WTC11 (cell line): ENCODE measurements around the gene CMBL. TPM values are rescaled to one million over a fixed set of nuclear protein-coding genes. Genes with fewer than 3 reads are reported as not detected.

ENCODE experiments used
- ATAC-seq: fragments of 200-7000 bp; cut with Tn5 transposase; 2 replicates; pipeline ENCODE4 v1.10.0; 2021; ENCODE audit warnings: mild to moderate bottlenecking, moderate library complexity
- CTCF ChIA-PET: fragments of 300-600 bp; sonication (Branson Sonifier 250); formaldehyde crosslinking; loops from one replicate; lab custom pipeline; 2021; ENCODE audit warnings: antibody characterized with exemption; lab: Charles Lee
- POLR2A ChIA-PET: fragments of 350-600 bp; sonication (Branson Sonifier 250); formaldehyde crosslinking; loops from one replicate; lab custom pipeline; 2021; ENCODE audit warnings: antibody characterized with exemption; lab: Charles Lee
- DNase-seq: peaks from one replicate; pipeline ENCODE4 v3.0.0; 2021; ENCODE audit warnings: low spot score
- H3K27ac Mint-ChIP-seq: 2 replicates; pipeline ENCODE4 v1.8.0; 2021; ENCODE audit warnings: mixed read lengths
- H3K27me3 Mint-ChIP-seq: 2 replicates; pipeline ENCODE4 v1.8.0; 2021; ENCODE audit warnings: low read depth, mild to moderate bottlenecking, moderate library complexity, mixed read lengths
- H3K36me3 Mint-ChIP-seq: 2 replicates; pipeline ENCODE4 v1.8.0; 2021; ENCODE audit warnings: mixed read lengths
- H3K4me1 Mint-ChIP-seq: 2 replicates; pipeline ENCODE4 v1.8.0; 2022; ENCODE audit warnings: mixed read lengths
- H3K4me3 Mint-ChIP-seq: 2 replicates; pipeline ENCODE4 v1.8.0; 2021; ENCODE audit warnings: mild to moderate bottlenecking, moderate library complexity, mixed read lengths
- H3K9me3 Mint-ChIP-seq: 2 replicates; pipeline ENCODE4 v1.8.0; 2021; ENCODE audit warnings: mixed read lengths
- EMX1 ChIP-seq: fragments of 250-450 bp; sonication (Bioruptor Pico); IDR thresholded peaks from 2 replicates; pipeline ENCODE4 v1.8.0; 2021; ENCODE audit warnings: mild to moderate bottlenecking
- ERG ChIP-seq: fragments of 250-450 bp; sonication (Bioruptor Pico); IDR thresholded peaks from 2 replicates; pipeline ENCODE4 v1.8.0; 2021; ENCODE audit warnings: mild to moderate bottlenecking
- NFE2L1 ChIP-seq: sonication (generic); formaldehyde crosslinking; IDR thresholded peaks from 2 replicates; pipeline ENCODE4 v1.8.1; 2023; ENCODE audit warnings: missing genetic modification reagents
- ZBTB21 ChIP-seq: sonication (generic); formaldehyde crosslinking; IDR thresholded peaks from 2 replicates; pipeline ENCODE4 v1.8.1; 2023; ENCODE audit warnings: mild to moderate bottlenecking, missing genetic modification reagents, borderline replicate concordance
- ZNF219 ChIP-seq: sonication (generic); formaldehyde crosslinking; IDR thresholded peaks from 2 replicates; pipeline ENCODE4 v1.8.0; 2023; ENCODE audit warnings: missing genetic modification reagents, mild to moderate bottlenecking, borderline replicate concordance
- ZNF317 ChIP-seq: sonication (generic); formaldehyde crosslinking; IDR thresholded peaks from 2 replicates; pipeline ENCODE4 v1.8.1; 2023; ENCODE audit warnings: low read depth, mild to moderate bottlenecking, moderate library complexity, missing genetic modification reagents, borderline replicate concordance
- ZNF532 ChIP-seq: fragments of 250-450 bp; sonication (Bioruptor Pico); IDR thresholded peaks from 2 replicates; pipeline ENCODE4 v1.9.0; 2021; ENCODE audit warnings: mild to moderate bottlenecking, borderline replicate concordance
- total RNA-seq: library from RNA; stranded (reverse); gene quantifications from 3 replicates; pipeline ENCODE4 v1.2.3, GENCODE V29; 2021
- TF ChIP-seq, protein P1 (sequence below): sonication (generic); formaldehyde crosslinking; IDR thresholded peaks from 2 replicates; pipeline ENCODE4 v1.8.0; 2022; ENCODE audit warnings: mild to moderate bottlenecking, missing genetic modification reagents
- TF ChIP-seq, protein P2 (sequence below): sonication (generic); formaldehyde crosslinking; IDR thresholded peaks from 2 replicates; pipeline ENCODE4 v1.8.1; 2023; ENCODE audit warnings: mild to moderate bottlenecking, missing genetic modification reagents, moderate library complexity
- TF ChIP-seq, protein P3 (sequence below): sonication (generic); formaldehyde crosslinking; IDR thresholded peaks from 2 replicates; pipeline ENCODE4 v1.8.1; 2022; ENCODE audit warnings: mild to moderate bottlenecking, missing genetic modification reagents, moderate library complexity, borderline replicate concordance

Gene CMBL
- total RNA-seq, 1 experiment from 2014 or later: 34.0 TPM

GRCh38 chr5:10329820-10330481 is 22.2 kb upstream of the CMBL start (continued):
- TF ChIP-seq, protein P1, sequence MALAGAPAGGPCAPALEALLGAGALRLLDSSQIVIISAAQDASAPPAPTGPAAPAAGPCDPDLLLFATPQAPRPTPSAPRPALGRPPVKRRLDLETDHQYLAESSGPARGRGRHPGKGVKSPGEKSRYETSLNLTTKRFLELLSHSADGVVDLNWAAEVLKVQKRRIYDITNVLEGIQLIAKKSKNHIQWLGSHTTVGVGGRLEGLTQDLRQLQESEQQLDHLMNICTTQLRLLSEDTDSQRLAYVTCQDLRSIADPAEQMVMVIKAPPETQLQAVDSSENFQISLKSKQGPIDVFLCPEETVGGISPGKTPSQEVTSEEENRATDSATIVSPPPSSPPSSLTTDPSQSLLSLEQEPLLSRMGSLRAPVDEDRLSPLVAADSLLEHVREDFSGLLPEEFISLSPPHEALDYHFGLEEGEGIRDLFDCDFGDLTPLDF (CRISPR knock-in tag): no peak
- TF ChIP-seq, protein P2, sequence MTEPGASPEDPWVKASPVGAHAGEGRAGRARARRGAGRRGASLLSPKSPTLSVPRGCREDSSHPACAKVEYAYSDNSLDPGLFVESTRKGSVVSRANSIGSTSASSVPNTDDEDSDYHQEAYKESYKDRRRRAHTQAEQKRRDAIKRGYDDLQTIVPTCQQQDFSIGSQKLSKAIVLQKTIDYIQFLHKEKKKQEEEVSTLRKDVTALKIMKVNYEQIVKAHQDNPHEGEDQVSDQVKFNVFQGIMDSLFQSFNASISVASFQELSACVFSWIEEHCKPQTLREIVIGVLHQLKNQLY (CRISPR knock-in tag): no peak
- no peak for TF ChIP-seq ZNF532

DNA sequence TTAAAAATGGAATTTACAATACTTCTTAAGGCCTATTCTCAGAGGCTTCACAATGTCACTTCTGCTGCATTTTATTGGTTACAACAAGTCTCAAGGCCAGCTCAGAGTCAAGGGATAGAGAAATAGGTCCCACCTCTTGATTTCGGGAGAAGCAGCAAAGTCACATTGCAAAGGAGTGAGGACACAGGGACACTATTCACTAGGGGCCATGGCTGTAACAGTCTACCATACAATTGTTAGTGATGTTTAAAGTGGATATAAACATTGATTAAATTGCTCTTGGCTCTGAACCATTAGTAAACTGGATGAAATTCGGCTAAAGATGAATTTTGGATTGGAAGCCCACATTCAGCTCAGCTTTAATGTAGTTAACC is 21.7 kb upstream of the CMBL start:
- Mint-ChIP-seq H3K27me3 (peaks cover 57% of the 10 kb centered on the region), H3K9me3 (no peaks in the 10 kb centered on the region), H3K27ac (no peak overlapping the region), H3K36me3 (no peaks in the 10 kb centered on the region), H3K4me3 (no peak overlapping the region), H3K4me1 (no peaks in the 10 kb centered on the region)
- POLR2A ChIA-PET: no interaction called here
- TF ChIP-seq, protein P3, sequence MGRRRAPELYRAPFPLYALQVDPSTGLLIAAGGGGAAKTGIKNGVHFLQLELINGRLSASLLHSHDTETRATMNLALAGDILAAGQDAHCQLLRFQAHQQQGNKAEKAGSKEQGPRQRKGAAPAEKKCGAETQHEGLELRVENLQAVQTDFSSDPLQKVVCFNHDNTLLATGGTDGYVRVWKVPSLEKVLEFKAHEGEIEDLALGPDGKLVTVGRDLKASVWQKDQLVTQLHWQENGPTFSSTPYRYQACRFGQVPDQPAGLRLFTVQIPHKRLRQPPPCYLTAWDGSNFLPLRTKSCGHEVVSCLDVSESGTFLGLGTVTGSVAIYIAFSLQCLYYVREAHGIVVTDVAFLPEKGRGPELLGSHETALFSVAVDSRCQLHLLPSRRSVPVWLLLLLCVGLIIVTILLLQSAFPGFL: no peak
- no peak for TF ChIP-seq EMX1 (CRISPR knock-in tag)
- TF ChIP-seq ZNF219 (CRISPR knock-in tag): no peak
- ATAC-seq (no peak), DNase-seq (no peak)
- CTCF ChIA-PET: no interaction called here

DNA sequence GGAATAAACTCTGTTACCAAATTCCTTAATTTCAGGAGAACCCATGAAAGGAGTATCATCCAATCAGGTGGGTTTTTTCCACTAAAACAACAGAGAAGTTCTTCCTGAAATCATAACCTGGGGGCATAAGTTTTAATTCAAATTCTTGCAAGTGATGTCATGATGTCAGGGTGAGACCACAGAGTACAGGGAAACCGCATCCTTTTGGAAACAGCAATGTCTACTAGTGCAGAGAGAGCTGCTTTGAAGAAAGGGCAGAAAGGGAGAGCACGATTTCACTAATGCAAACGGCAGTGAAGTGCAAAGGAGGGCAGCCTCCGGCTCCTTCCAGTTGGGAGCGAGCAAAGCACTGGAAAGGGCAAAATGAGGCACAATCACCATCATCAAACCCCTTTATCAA is 20.6 kb upstream of the CMBL start:
- ChIA-PET CTCF (no interaction called here), POLR2A (no interaction called here)
- H3K27ac Mint-ChIP-seq: no peak overlapping the region
- H3K4me1 Mint-ChIP-seq: no peaks in the 10 kb centered on the region
- H3K4me3 Mint-ChIP-seq: no peak overlapping the region
- TF ChIP-seq ZNF317 (CRISPR knock-in tag): no peak
- TF ChIP-seq ZBTB21 (CRISPR knock-in tag): no peak
- TF ChIP-seq, protein P1 (CRISPR knock-in tag): no peak
- no peak for TF ChIP-seq NFE2L1 (CRISPR knock-in tag)
- no peak for TF ChIP-seq ERG (CRISPR knock-in tag)
- peaks cover 50% of the 10 kb centered on the region for H3K27me3 Mint-ChIP-seq
- H3K36me3 Mint-ChIP-seq: no peaks in the 10 kb centered on the region
- H3K9me3 Mint-ChIP-seq: no peaks in the 10 kb centered on the region
- ATAC-seq (no peak), DNase-seq (no peak)
